Islet of Langerhans (tissue), 1 donor: Measurements from ENCODE around the gene MILR1.

Experiments used
- FAIRE-seq: peaks from one replicate; lab custom pipeline; 2011; peaks lifted over from hg19 to GRCh38; lab: Jason Lieb, UNC

MILR1 gene

DNA sequence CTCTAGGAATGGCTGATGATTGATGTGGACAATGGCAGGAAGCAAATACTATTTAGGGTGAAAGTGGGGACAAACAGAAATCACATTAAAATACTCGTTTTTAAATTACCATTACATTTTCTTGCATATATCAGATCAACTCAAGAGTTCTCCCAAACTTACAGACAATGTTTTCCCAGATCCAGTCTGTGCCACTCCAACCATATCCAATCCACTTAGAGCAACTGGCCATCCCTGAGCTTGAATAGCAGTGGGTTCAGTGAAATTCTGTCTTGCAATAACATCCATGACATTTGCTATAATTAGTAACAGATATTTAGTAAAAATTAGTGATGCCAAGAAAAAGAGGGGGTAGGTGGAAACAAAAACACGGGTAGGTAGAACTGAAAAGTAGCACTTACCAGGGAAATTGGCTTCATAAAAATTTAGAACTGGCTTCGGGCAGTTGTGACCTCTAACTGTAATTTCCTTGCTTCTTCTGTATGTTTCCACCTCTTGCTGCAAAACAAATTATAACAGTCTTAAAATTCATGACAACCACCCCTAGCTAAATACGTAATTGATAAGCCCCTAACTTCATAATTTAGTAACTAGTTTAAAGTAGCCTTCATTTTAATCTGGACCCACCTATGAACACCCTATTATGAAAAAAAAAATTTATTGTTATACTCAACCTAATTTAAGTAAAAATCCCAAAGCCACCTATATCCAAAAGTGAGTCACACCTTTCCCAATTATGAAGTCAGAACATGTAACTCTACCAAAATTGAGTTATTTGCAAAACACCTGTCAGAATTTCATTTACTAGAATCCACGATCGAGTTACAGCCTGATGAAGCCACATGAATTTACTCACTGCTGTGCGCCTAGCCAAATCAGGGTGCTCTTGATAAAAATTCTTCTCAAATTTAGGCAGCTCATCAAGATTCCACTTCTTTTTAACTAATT lies 55.2 kb downstream of the MILR1 start:
- FAIRE-seq = no peak

DNA sequence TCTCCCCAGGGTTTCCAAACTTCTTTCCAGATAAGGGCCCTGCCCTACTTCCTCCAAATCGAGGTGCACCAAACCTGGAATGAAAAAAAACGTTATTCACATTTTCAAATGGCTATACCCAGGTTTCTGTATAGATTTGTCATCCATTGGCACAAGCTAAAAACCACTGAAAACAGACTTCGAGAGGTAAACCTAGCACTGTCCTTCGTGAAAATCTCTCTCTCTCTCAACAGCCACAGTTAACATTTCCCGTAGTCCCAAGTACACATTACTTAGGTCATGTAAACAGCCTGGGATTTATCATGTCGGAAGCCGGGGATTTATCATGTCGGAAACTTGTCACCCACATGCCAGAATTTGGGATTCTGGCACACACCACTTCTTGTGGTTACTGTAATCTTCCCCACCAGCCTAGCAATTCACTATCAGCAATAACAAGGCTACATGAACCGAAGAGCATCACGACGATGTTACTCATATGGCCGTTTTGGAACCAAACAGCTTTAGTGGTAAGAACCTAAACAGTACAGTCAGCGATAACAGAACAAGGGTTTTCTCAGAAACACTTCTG lies 55.9 kb downstream of the MILR1 start:
- no peak for FAIRE-seq

DNA sequence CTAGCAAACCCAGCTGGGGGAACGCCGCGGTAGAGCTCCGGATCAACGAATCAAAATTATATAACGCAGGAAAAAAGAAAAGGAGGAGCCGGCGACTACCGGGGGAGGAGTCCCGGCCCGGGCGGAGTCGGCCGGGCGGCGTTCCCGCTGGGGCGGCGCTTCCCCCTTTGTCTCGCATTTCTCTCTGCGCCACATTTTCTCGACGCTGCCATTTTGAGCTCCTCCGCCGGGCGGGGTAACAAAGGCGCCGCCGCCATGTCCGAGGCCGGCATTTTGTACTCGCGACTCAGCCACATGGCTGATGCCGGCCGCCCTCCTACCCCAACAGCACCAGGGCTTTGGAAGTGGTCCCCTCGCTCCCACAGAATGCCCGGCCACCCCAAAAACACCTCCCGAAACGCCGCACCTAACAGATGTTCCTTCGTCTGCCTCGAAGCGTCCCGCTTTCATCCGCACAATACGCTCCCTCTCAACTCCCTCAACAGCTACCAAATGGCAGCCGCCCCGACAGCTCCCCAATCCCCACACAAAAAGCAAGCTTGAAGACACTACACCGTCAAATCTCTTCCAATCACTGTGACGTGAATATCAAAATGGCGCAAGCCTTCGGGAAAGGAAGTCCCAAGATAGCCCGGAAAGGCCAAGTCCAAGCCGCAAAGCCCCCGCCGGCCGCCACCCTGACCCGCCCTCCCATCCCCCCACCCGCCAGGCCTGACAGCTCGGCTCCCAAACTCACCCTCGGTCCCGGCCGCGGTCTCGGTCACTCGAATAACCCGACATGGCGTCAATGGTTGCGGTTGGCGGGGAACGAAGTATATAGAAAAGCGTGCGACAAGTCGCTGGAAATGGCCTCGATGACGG lies 56.7 kb downstream of the MILR1 start:
- FAIRE-seq = no peak

DNA sequence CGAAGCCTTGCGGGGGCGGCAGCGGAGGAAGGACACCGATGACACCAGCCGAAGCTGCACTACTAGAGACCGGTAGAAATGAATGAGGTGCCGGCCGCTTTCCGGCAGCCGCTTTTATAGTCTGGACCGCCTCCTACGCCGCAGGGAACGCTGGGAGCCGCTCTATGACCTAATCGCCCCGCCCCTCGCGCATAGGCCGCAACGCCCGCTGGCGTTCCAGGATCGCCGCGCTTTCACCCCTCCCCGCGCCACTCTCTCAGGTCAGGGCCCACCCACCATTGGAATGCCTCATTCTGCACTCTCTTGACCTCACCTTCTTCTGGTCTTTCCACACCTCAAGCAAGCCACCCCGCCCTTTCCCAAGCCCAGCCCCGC lies 57.3 kb downstream of the MILR1 start, which contains the start of gene DDX5:
Gene DDX5, minus strand, starts transcription at position 89 of the 375 bp plus-strand sequence. CDS start 170 bp downstream, outside the sequence.
- FAIRE-seq = no peak

DNA sequence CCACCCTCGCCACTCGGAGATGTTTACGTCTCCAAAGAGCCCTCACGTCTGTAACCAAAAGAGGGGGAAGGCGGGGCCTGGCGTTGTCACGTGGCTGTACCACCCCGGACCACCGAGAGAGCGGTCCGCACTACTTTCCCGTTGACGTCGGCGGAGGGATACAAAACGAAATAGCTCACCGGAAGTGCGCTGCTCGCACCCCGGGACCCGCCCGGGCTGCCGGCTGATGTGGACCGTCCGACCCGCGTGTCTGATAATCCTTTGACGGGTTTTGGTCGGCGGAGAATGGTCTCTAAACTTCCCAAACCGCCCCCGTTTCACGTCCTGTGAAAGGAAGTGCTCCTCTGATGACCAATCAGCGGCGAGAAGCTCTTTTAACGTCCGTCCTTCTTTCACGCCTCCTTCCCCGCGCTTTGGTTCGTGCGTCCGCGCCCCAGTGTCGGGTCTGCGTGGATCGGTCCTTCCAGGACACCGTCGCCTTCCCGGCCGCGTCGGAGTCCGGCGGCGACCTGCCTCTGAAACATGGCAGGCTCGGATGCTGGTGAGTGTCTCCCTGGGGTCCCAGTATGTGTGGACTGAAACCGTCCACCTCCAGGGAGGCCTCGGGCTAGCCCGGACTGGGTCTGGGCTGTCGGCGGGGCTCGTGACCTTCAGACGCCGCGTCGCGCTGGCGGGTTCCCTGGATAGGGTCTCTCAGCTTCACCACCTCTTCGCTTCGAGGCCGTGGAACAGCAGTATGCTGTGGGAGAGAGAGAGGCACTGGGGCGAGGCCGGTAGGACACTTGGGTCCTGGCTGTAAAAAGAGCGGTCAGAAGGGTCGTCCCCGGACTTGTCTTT lies 57.9 kb downstream of the MILR1 start, which contains the start of gene CEP95:
Gene CEP95, plus strand, starts transcription at position 402 of the 837 bp plus-strand sequence. Its CDS starts 121 bp downstream, at position 523.
- no peak for FAIRE-seq

DNA sequence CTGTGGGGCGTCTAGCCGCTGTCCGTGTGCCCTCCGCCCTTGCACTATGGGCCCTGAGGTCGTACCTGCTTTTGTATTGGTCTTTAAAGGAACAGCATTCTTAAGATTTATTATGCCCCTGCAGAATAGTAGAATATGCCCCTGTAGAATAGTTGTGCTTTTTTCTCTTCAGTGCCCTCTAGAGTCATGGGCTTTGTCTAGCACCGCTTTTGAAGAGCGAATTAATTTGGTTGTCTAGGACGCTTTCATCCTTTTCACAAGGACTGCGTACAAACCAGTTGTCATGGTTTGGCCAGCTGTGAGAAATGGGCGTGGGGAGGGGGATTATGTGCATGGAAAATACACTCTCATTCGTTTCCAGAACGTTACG lies 58.5 kb downstream of the MILR1 start:
- FAIRE-seq = no peak

DNA sequence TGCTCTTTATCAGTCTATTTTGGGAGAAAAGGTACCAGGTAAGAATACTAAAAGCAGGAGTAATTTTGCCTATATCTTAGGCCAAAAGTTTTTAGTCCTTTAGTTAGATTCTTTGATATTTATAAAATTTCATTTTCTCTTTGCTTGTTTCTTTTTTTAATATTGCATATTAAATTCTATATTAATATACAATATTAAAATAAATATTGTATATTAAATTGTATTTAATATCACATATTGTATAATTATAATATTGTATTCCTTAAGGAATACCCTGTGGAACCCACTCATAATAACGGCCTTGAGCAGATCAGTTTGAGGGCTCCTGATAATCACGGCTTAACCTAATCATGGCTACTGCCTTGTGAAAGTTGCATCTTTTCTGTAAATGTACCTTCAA lies 59.8 kb downstream of the MILR1 start:
- FAIRE-seq = no peak

DNA sequence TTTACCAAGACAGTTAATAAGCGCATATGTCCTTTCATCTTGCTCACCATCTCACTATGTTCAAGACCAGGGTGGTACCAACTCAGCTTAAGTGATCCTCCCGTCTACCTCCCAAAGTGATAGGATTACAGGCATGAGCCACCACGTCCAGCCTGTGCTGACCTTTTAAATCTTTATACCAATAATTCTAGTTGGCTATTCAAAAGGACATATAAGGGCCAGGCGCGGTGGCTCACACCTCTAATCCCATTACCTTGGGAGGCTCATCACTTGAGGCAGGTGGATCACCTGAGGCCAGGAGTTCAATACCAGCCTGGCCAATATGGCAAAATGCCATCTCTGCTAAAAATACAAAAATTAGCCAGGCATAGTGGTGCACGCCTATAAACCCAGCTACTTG lies 60.3 kb downstream of the MILR1 start:
- no peak for FAIRE-seq

DNA sequence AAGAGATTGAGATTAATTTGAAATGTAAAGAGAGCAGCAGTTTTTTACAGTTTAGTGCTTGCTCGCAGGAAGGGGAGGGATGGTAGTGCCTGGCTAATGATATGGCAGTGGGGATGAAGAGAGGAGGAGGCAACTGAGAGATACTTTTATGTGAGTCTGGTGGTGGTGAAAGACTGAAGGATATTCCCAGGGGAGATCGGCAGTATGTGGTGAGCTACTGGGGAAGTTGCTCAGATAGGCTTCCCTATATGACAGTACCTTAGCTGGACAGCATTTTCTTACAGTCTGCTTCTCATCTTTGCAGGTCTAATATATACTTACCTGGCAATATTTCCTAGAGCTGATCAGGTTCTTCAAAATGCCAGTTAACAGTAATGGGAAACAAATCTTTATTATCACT lies 66.5 kb downstream of the MILR1 start:
- no peak for FAIRE-seq

DNA sequence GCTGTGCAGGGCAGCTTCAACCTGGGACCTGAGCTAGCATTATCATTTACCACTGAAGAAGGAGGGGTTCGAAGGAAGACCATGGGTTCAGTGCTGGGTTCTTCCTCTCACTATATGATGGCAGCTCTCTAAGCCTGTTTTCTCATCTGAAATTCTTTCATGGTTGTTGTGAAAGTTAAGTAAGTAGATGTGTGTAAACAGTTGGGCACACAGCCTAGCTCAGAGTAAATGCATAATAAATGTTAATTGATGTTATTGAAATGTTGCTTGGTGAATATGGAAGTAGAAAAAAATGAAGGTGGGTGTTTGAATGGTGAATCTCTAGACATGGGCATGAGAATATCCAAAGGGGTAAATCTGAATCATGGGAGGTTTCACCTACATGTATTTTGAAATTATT lies 66.9 kb downstream of the MILR1 start:
- no peak for FAIRE-seq
